Measurements from ENCODE around the gene STXBP3. TPM values are rescaled to one million over a fixed set of nuclear protein-coding genes. Genes with fewer than 3 reads are reported as not detected.
A peak's percentile ranks its signal among the peaks of the same experiment; 100 is the strongest.

STXBP3 gene
- polyA plus RNA-seq, 1 of the 3 experiments (the other 2 are of a cell fraction) = 12.6 TPM

DNA sequence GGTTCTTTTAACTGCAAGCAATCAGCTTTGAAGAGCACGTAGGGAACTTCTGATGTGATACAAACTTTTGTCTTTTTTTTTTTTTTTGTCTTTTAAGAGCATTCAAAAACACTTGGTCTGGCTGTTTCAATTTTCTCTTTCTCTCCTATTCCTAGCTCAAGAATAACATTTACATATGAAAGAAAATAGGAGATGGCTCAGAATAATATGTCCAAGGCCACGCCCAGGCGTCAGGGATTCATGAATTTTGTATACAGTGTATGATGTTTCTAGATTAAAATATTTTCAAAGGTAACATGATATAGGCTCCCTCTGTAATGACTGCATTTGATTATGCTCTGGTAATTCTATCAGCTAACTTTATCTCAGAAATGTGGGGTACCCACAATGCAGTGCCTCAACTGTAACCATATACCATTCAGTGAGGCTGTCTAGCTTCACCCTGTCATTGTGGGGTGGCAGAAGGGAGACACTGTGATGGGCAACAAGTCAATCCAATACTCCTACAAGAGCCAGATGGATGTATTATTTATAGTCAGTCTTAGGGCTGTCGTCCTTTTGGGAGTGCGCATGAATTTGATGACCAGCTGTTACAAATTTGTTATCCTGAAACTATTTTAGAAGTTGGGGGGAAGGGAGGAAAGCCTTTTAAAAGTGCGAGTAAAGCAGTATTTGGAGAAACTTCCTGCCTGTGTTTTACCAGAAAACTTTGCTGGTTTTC is 111.9 kb downstream of the STXBP3 start:
- TF ChIP-seq EP300 (IDR thresholded peaks at IDR 0.05; ENCODE audit: borderline replicate concordance in 1 of 2, low read depth in 1 of 2, low read length in 1 of 2) = no peak
- TF ChIP-seq, protein P1, sequence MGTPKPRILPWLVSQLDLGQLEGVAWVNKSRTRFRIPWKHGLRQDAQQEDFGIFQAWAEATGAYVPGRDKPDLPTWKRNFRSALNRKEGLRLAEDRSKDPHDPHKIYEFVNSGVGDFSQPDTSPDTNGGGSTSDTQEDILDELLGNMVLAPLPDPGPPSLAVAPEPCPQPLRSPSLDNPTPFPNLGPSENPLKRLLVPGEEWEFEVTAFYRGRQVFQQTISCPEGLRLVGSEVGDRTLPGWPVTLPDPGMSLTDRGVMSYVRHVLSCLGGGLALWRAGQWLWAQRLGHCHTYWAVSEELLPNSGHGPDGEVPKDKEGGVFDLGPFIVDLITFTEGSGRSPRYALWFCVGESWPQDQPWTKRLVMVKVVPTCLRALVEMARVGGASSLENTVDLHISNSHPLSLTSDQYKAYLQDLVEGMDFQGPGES (IDR thresholded peaks at IDR 0.05; ENCODE audit: low read depth, low read length) = no peak
- TF ChIP-seq TAF1 (IDR thresholded peaks at IDR 0.05; ENCODE audit: borderline replicate concordance, low read depth, low read length) = no peak
- TF ChIP-seq YY1 (IDR thresholded peaks at IDR 0.05; ENCODE audit: low read depth) = no peak
- TF ChIP-seq TCF12 (IDR thresholded peaks at IDR 0.05) = no peak
- no peak for TF ChIP-seq USF2 (IDR thresholded peaks at IDR 0.05; ENCODE audit: borderline replicate concordance, low read depth, low read length)
- no peak for TF ChIP-seq EZH2phosphoT487 (IDR thresholded peaks at IDR 0.05; ENCODE audit: borderline replicate concordance, low read depth)
- TF ChIP-seq NFIC (IDR thresholded peaks at IDR 0.05; ENCODE audit: borderline replicate concordance) = no peak
- TF ChIP-seq RFX5 (IDR thresholded peaks at IDR 0.05; ENCODE audit: low read length) = no peak
- TF ChIP-seq RXRA (IDR thresholded peaks at IDR 0.05; ENCODE audit: borderline replicate concordance, low read depth) = no peak
- TF ChIP-seq CHD2 (IDR thresholded peaks at IDR 0.05; ENCODE audit: low read length, partially characterized antibody) = no peak
- TF ChIP-seq, protein P2, sequence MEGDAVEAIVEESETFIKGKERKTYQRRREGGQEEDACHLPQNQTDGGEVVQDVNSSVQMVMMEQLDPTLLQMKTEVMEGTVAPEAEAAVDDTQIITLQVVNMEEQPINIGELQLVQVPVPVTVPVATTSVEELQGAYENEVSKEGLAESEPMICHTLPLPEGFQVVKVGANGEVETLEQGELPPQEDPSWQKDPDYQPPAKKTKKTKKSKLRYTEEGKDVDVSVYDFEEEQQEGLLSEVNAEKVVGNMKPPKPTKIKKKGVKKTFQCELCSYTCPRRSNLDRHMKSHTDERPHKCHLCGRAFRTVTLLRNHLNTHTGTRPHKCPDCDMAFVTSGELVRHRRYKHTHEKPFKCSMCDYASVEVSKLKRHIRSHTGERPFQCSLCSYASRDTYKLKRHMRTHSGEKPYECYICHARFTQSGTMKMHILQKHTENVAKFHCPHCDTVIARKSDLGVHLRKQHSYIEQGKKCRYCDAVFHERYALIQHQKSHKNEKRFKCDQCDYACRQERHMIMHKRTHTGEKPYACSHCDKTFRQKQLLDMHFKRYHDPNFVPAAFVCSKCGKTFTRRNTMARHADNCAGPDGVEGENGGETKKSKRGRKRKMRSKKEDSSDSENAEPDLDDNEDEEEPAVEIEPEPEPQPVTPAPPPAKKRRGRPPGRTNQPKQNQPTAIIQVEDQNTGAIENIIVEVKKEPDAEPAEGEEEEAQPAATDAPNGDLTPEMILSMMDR (IDR thresholded peaks at IDR 0.05) = no peak
- no peak for TF ChIP-seq MAX (IDR thresholded peaks at IDR 0.05; ENCODE audit: low read depth)
- Histone ChIP-seq H3K27ac (ENCODE audit: low read depth in 2 of 2, low read length in 1 of 2) (no peak overlapping the region), H3K4me2 (no peak overlapping the region)

More for the DNA sequence above, 111.9 kb downstream of the STXBP3 start:
- no peaks in the 10 kb centered on the region for H4K20me1 ChIP-seq (ENCODE audit: insufficient read depth)
- 0 out of 2 replicates have a peak overlapping the region, but pooled peaks have one; percentile 43 for H2AFZ ChIP-seq (ENCODE audit: low read depth)
- H3K36me3 ChIP-seq (replicated peaks in 1 of 2; ENCODE audit: control insufficient read depth in 1 of 2, insufficient read depth in 2 of 2, low read length in 1 of 2) = no peaks in the 10 kb centered on the region
- no peaks in the 10 kb centered on the region for H3K27me3 ChIP-seq (ENCODE audit: insufficient read depth)
- H3K4me1 ChIP-seq (ENCODE audit: control insufficient read depth in 1 of 2, insufficient read depth in 2 of 2, low read depth in 1 of 2, low read length in 1 of 2) = no peaks in the 10 kb centered on the region; a peak in 1 of 4 replicates
- H3K79me2 ChIP-seq (ENCODE audit: insufficient read depth) = no peaks in the 10 kb centered on the region
- CTCF ChIA-PET = interaction anchor here (1.2 to 1.3 kb wide), 2 partner anchors 8 to 30 kb away, joined by 4 read pairs; no protein-coding TSS in a partner anchor
- no peak for DNase-seq
- WGBS (ENCODE audit: low lambda C conversion rate) = 77% methylated on average over 6 of the region's 6 CpGs
- no peak overlapping the region for H3K9ac ChIP-seq
- POLR2A ChIA-PET = no interaction called here
- H3K9me2 ChIP-seq = no peaks in the 10 kb centered on the region
- no peaks in the 10 kb centered on the region for H3K9me3 ChIP-seq
- H3F3A ChIP-seq (replicated peaks; ENCODE audit: insufficient read depth) = no peaks in the 10 kb centered on the region
- no peak overlapping the region for H3K4me3 ChIP-seq (ENCODE audit: low read depth in 2 of 2, low read length in 1 of 2)

Other genes starting within 250 kb of the STXBP3 start
- 2.9 and 3.1 TPM in 2 replicates for gene EEIG2, start 186.6 kb upstream of the STXBP3 start, polyA plus RNA-seq (2012; rRNA removed)
- 0.03 TPM in 2 replicates for gene HENMT1, start 85.6 kb upstream of the STXBP3 start, polyA plus RNA-seq (2012; rRNA removed)
- gene PRPF38B, start 54.4 kb upstream of the STXBP3 start, polyA plus RNA-seq (2012; rRNA removed) = 17.5 and 22.3 TPM in 2 replicates
- gene FNDC7, start 33.8 kb upstream of the STXBP3 start, polyA plus RNA-seq (2012; rRNA removed) = 0.02 TPM in 1 of 2 replicates, not detected in the other
- gene AKNAD1, start 110.4 kb downstream of the STXBP3 start, polyA plus RNA-seq (2012; rRNA removed) = 0.70 and 0.71 TPM in 2 replicates
- gene GPSM2, start 130.3 kb downstream of the STXBP3 start, polyA plus RNA-seq (2012; rRNA removed) = 6.2 and 6.7 TPM in 2 replicates
- 20.0 and 27.0 TPM in 2 replicates for gene CLCC1, start 216.8 kb downstream of the STXBP3 start, polyA plus RNA-seq (2012; rRNA removed)